Measurements from ENCODE around the gene MMP24. TPM values are rescaled to one million over a fixed set of nuclear protein-coding genes. Genes with fewer than 3 reads are reported as not detected.

MMP24 gene
- total and polyA plus RNA-seq, 4 donors = 0.09 to 0.75 (median 0.42) TPM

DNA sequence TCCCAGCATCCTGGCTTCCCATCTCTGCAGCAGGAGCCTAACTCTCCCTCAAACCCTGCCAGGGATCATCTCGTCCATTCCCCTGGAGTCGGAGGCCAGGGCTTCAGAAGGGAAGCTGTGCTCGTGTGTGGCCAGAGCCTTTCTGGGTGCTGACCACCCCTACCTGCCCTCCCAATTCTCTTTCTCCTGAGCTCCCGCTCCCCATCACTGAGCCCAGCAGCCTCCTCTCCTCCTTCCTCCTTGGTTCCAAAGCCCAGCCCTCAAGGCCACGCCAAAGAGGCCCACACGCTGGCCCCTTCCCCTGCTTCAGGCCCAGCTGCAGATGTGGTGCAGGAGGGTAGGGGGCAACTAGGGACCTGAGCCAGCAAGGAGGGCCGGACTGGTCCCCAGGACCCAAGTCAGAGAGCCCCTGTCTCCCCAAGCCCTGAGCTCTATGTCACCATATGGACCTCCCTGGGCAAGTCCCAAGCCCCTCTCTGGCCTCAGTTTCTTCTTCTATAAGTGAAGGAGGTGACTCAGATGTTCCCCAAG lies 64.5 kb downstream of the MMP24 start:
- Histone ChIP-seq H3K4me1 (ENCODE audit: control insufficient read depth in 4 of 4, insufficient read depth in 4 of 4, low read length in 3 of 4) (peaks cover 5 to 11% (median 8%) of the 10 kb centered on the region in 4 donors), H3K27me3 (ENCODE audit: control insufficient read depth in 4 of 4, insufficient read depth in 4 of 4, low read length in 3 of 4) (no peaks in the 10 kb centered on the region), H3K4me3 (ENCODE audit: low read depth in 1 of 3, low read length in 3 of 3) (no peak overlapping the region), H3K9me3 (ENCODE audit: control insufficient read depth in 4 of 4, low read length in 3 of 4) (no peaks in the 10 kb centered on the region), H3K9ac (ENCODE audit: low read depth in 1 of 2, low read length in 2 of 2) (no peak overlapping the region), H3K27ac (ENCODE audit: low read depth in 1 of 2, low read length in 2 of 2) (no peak overlapping the region), H3K36me3 (ENCODE audit: control insufficient read depth in 4 of 4, insufficient read depth in 3 of 4, low read depth in 1 of 4, low read length in 3 of 4) (no peaks in the 10 kb centered on the region)
- TF ChIP-seq GABPA (IDR thresholded peaks at IDR 0.05 in 1 of 2, conservative IDR thresholded peaks at IDR 0.05 in 1 of 2) = no peak
- no peak for TF ChIP-seq FOXA2 (IDR thresholded peaks at IDR 0.05)
- TF ChIP-seq, protein P1, sequence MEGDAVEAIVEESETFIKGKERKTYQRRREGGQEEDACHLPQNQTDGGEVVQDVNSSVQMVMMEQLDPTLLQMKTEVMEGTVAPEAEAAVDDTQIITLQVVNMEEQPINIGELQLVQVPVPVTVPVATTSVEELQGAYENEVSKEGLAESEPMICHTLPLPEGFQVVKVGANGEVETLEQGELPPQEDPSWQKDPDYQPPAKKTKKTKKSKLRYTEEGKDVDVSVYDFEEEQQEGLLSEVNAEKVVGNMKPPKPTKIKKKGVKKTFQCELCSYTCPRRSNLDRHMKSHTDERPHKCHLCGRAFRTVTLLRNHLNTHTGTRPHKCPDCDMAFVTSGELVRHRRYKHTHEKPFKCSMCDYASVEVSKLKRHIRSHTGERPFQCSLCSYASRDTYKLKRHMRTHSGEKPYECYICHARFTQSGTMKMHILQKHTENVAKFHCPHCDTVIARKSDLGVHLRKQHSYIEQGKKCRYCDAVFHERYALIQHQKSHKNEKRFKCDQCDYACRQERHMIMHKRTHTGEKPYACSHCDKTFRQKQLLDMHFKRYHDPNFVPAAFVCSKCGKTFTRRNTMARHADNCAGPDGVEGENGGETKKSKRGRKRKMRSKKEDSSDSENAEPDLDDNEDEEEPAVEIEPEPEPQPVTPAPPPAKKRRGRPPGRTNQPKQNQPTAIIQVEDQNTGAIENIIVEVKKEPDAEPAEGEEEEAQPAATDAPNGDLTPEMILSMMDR (IDR thresholded peaks at IDR 0.05; ENCODE audit: low read depth, low read length, missing input control) = no peak
- no peak for TF ChIP-seq SP1 (IDR thresholded peaks at IDR 0.05)
- no peak for TF ChIP-seq YY1 (IDR thresholded peaks at IDR 0.05)
- TF ChIP-seq HNF4G (IDR thresholded peaks at IDR 0.05) = no peak
- TF ChIP-seq EGR1 (IDR thresholded peaks at IDR 0.05; ENCODE audit: low read depth in 2 of 2) = no peak
- no peak for TF ChIP-seq TAF1 (conservative IDR thresholded peaks at IDR 0.05)
- TF ChIP-seq RAD21 (IDR thresholded peaks at IDR 0.05) = no peak
- TF ChIP-seq, protein P2, sequence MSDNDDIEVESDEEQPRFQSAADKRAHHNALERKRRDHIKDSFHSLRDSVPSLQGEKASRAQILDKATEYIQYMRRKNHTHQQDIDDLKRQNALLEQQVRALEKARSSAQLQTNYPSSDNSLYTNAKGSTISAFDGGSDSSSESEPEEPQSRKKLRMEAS (IDR thresholded peaks at IDR 0.05) = no peak
- TF ChIP-seq FOXA1 (IDR thresholded peaks at IDR 0.05) = no peak
- TF ChIP-seq RXRA (IDR thresholded peaks at IDR 0.05) = no peak
- TF ChIP-seq, protein P3, sequence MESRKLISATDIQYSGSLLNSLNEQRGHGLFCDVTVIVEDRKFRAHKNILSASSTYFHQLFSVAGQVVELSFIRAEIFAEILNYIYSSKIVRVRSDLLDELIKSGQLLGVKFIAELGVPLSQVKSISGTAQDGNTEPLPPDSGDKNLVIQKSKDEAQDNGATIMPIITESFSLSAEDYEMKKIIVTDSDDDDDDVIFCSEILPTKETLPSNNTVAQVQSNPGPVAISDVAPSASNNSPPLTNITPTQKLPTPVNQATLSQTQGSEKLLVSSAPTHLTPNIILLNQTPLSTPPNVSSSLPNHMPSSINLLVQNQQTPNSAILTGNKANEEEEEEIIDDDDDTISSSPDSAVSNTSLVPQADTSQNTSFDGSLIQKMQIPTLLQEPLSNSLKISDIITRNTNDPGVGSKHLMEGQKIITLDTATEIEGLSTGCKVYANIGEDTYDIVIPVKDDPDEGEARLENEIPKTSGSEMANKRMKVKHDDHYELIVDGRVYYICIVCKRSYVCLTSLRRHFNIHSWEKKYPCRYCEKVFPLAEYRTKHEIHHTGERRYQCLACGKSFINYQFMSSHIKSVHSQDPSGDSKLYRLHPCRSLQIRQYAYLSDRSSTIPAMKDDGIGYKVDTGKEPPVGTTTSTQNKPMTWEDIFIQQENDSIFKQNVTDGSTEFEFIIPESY (IDR thresholded peaks at IDR 0.05) = no peak
- TF ChIP-seq HNF4A (conservative IDR thresholded peaks at IDR 0.05) = no peak
- TF ChIP-seq JUND (IDR thresholded peaks at IDR 0.05) = no peak
- TF ChIP-seq NR2F2 (IDR thresholded peaks at IDR 0.05) = no peak
- TF ChIP-seq, protein P4, sequence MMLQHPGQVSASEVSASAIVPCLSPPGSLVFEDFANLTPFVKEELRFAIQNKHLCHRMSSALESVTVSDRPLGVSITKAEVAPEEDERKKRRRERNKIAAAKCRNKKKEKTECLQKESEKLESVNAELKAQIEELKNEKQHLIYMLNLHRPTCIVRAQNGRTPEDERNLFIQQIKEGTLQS (IDR thresholded peaks at IDR 0.05) = no peak
- TF ChIP-seq, protein P5, sequence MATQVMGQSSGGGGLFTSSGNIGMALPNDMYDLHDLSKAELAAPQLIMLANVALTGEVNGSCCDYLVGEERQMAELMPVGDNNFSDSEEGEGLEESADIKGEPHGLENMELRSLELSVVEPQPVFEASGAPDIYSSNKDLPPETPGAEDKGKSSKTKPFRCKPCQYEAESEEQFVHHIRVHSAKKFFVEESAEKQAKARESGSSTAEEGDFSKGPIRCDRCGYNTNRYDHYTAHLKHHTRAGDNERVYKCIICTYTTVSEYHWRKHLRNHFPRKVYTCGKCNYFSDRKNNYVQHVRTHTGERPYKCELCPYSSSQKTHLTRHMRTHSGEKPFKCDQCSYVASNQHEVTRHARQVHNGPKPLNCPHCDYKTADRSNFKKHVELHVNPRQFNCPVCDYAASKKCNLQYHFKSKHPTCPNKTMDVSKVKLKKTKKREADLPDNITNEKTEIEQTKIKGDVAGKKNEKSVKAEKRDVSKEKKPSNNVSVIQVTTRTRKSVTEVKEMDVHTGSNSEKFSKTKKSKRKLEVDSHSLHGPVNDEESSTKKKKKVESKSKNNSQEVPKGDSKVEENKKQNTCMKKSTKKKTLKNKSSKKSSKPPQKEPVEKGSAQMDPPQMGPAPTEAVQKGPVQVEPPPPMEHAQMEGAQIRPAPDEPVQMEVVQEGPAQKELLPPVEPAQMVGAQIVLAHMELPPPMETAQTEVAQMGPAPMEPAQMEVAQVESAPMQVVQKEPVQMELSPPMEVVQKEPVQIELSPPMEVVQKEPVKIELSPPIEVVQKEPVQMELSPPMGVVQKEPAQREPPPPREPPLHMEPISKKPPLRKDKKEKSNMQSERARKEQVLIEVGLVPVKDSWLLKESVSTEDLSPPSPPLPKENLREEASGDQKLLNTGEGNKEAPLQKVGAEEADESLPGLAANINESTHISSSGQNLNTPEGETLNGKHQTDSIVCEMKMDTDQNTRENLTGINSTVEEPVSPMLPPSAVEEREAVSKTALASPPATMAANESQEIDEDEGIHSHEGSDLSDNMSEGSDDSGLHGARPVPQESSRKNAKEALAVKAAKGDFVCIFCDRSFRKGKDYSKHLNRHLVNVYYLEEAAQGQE (IDR thresholded peaks at IDR 0.05) = no peak
- no peak for DNase-seq (ENCODE audit: low spot score)
- WGBS = 87% methylated on average over 7 of the region's 7 CpGs

Measured in liver (tissue), 9 donors.